ENCODE measurements around the gene NACC2. TPM values are rescaled to one million over a fixed set of nuclear protein-coding genes. Genes with fewer than 3 reads are reported as not detected.

The NACC2 gene
- total and polyA plus RNA-seq, 9 of the 15 experiments (the other 6 are each of a cell fraction or from before 2014, with no cell fraction given) = 0.70 to 25.1 (median 5.6) TPM

DNA sequence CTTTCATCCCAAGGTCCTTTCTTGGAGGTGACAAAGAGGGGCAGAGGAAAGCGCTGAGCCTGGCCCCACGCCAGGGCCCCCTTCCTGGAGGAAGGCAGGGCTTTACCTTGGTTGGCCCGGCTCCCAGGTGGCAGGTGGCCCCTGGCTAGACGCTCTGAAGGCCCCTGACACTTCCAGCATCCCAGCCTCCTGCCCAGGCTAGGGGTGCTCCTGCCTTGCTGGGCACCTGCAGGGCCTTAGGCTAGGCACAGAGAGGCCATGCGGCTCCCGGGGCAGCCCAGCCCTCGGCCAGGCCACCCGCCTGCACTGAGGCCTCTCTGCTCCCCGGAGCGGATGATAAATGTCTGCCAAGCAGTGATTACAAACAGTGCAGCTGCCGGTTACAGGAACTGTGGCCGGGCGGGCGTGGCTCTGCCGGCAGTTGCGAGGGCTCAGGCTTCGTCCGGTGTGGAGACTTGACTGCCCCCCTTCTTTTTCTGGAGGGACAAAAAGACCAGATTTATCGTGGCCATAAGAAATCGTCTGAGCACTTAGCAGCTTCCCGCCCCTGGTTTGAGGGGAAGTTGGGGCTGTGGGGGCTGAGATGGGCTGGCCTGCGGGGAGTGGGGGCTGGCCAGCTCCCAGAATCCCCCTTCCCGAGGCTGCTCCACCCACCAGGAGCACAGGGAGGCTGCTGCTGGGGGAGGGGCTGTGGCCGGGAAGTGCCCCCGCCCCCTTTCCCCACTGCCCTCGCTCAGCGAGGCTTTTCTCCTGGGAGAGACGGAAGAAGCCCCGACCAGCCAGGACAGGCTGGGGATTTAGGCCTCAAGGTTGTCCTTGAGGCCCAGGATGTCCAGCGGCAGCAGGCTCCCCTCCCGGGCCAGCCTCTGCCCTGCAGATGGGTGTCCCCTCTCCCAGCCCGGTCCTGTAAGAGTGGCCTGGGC lies 102.3 kb downstream of the NACC2 start (continued):
- TF ChIP-seq MTF1 (CRISPR knock-in tag; IDR thresholded peaks at IDR 0.05; ENCODE audit: borderline replicate concordance) (no peak), ZNF274 (IDR thresholded peaks at IDR 0.05; ENCODE audit: borderline replicate concordance, low read depth, low read length) (no peak), POLR2B (IDR thresholded peaks at IDR 0.05; ENCODE audit: low read depth, partially characterized antibody) (no peak), ZBTB8A (IDR thresholded peaks at IDR 0.05; ENCODE audit: partially characterized antibody) (no peak), KAT2B (IDR thresholded peaks at IDR 0.05; ENCODE audit: low read depth, low read length) (no peak), ZZZ3 (IDR thresholded peaks at IDR 0.05) (no peak), ZNF764 (CRISPR knock-in tag; IDR thresholded peaks at IDR 0.05; ENCODE audit: low read depth) (no peak), TEAD2 (tag; IDR thresholded peaks at IDR 0.05) (no peak), ZNF76 (CRISPR knock-in tag; IDR thresholded peaks at IDR 0.05; ENCODE audit: borderline replicate concordance) (no peak), GMEB1 (CRISPR knock-in tag; IDR thresholded peaks at IDR 0.05) (no peak), TAL1 (IDR thresholded peaks at IDR 0.05) (peak; percentile 78), CXXC5 (CRISPR knock-in tag; IDR thresholded peaks at IDR 0.05) (peak; percentile 72), KLF13 (tag; IDR thresholded peaks at IDR 0.05; ENCODE audit: borderline replicate concordance, low read depth) (0 out of 2 replicates have a peak, but pooled peaks have one; percentile 11), CAMTA2 (CRISPR knock-in tag; conservative IDR thresholded peaks at IDR 0.05) (no peak), ZNF146 (CRISPR knock-in tag; IDR thresholded peaks at IDR 0.05; ENCODE audit: unreplicated experiment) (no peak)
- TF ChIP-seq, protein P1, sequence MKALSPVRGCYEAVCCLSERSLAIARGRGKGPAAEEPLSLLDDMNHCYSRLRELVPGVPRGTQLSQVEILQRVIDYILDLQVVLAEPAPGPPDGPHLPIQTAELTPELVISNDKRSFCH (CRISPR knock-in tag; IDR thresholded peaks at IDR 0.05) = no peak
- TF ChIP-seq, protein P1 (tag; IDR thresholded peaks at IDR 0.05) = no peak

Data from K562 (cell line).